Measurements from ENCODE around the gene KL.

Gene KL

DNA sequence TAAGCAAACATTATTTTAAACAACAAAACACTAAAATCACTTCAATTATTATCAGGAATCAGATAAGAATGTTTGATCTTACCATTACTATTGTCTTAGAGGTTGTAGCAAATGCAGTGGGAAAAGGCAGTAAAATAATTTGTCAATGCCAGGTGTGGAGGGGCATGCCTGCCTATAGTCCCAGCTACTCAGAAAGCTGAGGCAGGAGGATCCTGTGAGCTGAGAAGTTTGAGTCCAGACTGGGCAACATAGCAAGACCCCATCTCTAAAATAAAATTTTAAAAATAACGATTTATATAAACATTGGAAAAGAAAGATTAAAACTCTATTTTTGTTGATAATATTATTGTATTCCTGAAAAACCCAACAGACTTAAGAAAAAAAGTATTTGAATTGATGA lies 66.8 kb downstream of the KL start:
- DNase-seq (ENCODE audit: low spot score) = no peak

DNA sequence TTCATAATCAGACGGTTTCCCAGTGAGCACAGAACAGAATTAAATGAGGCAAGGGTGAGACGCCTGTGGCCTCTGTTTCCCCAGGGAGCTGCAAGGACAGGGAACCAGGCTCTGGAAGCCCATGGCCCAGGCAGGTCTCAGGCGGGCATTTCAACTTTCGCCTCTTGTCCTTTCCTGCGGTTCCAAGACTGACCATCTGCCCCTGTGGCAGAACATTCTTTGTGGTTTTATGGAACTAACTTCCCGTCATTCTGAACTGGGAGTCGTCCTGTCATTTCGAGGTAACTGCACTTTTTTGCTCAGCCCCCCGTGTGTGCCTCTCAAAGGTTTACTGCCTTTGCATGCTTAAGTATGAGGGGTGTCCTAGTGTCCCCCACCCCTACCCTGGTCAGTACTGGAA lies 70.9 kb downstream of the KL start:
- no peak for DNase-seq (ENCODE audit: low spot score)

- peak; percentile 16 for DNase-seq (ENCODE audit: low spot score)
Measured at GRCh38 chr13:33087790-33088189, 71.6 kb downstream of the KL start.

DNA sequence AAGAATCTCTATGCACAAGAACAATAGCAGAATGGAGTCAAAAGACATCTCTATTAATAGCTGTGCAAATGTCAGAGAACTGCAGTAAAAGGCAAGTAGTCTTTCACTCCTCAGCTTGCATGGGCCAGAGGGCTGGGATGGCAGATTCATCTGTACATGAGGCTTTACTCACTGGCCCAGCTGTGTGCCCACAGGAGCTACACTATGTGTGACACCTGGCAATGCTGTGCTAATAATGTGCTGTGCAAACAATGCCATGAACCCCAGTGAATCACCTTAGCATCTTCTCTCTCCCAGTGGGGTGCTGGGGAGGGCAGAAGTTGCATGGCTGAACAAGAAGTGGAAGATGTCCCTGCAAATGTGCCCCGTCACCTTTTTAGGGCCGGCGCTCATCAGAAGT lies 73.1 kb downstream of the KL start:
- no peak for DNase-seq (ENCODE audit: low spot score)

DNA sequence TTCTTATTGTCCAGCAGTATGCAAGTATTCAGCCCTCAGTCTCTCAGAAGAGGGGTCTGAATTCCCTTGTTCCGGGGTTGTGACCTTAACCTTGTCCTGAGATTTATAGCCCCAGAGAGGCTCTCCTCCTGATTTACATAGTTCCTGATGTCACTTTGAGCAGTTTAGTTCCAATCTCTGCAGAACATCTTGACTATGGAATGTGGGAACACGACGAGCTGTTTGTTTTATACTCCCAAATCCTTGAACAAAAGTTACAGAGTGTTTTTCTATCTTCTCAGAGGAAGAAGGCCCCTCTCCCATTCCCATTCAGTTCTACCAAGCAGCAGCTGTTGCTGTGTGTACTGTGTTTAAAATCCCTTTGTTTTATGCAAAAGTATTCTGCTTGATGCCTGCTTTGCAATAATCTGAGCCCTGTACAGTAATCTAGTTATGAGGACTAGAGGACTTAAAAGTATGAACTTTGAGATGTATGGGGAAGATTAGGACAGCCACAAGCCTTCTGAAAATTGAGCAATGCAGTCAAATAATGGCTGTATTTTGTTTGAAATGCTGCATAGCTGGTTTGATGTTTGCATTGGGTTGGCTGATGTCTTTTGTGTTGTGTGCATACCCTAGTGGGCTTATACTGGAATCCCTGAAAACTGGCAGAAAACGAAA lies 74.7 kb downstream of the KL start:
- no peak for DNase-seq (ENCODE audit: low spot score)

DNA sequence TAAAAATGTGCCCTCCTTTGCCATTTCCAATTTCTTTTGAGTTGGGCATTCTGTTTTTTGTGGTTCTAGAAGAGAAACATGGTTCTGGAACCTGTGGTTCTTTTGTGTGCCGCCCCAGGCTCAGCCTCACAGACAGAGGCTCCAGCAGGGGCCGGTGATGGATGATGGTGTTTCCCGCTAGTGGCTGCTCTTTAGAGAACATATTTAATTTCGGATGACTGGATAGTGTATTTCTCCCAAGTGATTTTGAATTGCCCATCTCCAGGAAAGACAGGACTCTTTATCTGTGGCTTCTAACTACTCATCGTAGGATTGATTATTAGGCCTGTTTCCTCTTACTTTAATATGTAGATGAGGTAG lies 75.2 kb downstream of the KL start:
- DNase-seq (ENCODE audit: low spot score) = no peak

DNA sequence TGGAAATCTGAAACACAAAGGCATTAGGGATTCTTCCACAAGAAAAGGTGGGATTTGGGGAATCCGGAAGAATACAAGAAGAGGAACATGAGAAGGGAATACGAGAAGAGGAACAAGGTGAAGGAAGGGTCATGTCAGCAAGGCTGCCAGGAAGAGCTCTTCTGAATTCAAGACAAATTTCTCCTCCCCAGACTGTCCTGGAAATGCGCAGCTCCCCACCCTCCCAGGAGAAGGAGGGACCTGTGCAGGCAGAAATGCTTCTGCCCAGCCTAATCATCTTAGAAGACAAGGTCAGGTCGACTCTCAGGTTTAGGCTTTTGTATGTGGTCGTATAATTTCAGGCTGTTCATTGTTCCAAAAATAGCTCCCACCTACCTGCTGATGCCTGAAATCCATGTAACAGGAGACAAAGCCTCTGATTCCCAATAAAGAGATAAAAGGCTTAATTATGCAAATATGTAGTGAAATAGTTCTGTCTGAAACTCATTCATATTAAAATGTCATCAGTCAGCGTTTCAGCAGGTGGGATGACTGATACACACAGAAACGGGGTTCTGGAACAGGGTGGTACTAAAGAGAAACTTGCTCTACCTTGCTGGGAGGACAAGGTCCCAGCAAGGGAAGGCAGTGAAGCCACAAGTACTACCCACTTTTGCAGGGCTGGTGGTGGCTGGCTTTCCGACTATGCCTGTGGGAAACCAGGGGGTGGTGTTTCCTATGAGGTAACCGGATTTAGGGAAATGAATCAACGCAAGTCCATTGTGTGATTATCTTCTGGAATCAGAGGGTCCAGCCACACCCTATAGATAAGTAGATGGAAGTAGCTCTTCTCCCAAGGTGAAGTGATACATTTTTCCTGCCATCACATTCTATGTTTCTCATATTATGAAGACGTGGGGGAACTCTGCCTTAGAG lies 76.1 kb downstream of the KL start:
- no peak for DNase-seq (ENCODE audit: low spot score)

- DNase-seq (ENCODE audit: low spot score) = no peak
Measured at GRCh38 chr13:33096886-33097605, 80.8 kb downstream of the KL start.

- DNase-seq (ENCODE audit: low spot score) = no peak
Measured at GRCh38 chr13:33099860-33100259, 83.6 kb downstream of the KL start.

- no peak for DNase-seq (ENCODE audit: low spot score)
Measured at GRCh38 chr13:33100886-33101285, 84.7 kb downstream of the KL start.

DNA sequence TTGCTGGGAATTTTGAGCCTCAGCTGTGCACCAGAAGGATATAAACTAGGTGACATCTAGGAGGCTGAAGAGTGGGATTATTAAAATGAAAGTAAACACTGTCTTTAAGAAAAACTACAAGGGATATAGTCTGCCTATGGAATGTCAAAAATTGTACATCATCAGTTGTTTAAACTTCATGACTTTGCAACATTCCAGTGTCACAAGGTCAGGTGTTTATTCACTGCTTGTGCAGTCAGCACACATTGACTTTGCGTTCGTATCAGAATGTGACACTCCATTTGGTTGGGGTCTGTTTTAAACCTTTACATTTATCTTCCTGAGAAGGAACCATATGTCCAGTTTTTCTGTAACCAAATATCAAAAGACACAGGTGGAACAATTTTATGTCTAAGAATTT lies 85.6 kb downstream of the KL start:
- DNase-seq (ENCODE audit: low spot score) = no peak

DNA sequence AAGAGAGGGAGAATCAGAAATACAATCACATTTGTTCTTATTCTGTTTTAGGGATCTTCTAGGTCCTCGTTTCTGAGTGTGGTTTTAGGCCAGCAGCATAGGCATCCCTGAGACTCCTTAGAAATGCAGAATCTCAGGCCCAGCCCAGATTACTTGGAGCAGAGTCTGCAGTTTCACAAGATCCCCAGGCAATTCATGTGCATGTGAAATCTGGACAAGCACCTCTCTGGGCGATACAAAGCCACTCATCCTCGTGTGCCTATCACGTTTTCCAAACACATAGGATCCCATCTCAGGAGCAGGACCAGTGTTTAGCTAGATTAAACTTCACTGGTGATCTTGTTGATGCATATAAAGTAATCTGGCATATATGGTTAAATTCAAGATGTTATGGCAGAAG lies 87.2 kb downstream of the KL start:
- DNase-seq (ENCODE audit: low spot score) = no peak

GRCh38 chr13:33105387-33106005 lies 89.3 kb downstream of the KL start:
- no peak for DNase-seq (ENCODE audit: low spot score)

DNA sequence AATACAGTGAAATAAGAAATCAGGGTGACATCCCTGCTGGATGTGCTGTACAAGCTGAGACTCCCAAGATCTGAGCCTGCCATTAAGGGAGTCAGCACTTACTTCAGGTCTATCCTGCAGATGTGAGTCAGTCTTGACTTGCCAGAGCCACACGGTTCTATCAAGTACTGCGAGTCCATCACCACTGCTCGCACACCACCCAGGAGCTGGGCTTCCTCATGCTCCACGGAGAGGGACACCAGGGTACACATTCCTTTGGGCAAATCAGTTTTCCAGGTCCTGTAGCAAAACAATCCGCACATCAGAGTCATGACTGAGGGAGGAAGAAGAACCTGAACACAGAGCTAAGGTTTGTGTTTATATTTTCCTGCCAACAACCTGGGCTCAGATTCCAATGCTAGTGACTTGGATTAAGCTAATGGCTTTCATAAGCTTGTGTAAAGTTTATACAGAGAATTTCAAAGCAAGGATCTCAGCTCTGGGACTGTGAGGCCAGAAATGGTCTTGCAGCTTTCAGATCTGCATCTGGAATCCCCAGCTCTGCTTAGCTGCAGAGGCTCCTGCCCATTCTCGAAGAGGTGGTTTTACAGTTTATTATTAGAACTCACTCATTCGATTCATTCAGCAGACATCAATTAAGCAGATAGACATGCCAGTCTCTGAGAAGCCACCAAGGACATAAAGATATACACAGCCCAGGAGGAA lies 90.6 kb downstream of the KL start:
- no peak for DNase-seq (ENCODE audit: low spot score)

DNA sequence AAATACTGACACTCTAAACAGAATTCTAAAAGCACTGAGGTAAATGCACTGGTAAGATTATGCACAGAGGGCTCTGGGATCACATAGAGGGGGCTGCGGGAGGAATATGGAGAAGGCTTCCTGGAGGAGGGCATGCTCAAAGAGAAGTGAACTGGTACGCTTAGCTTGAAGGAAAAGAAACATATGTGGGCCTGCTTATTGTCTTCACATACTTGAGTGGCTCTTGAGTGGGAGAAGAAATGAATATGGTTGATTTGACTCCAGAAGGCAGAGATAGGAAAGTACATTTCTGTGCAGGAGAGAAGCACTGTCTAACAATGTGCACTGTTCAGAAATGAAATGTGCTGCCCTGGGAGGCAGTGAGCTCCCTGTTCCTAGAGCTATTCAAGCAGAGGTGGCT lies 91.1 kb downstream of the KL start:
- no peak for DNase-seq (ENCODE audit: low spot score)

DNA sequence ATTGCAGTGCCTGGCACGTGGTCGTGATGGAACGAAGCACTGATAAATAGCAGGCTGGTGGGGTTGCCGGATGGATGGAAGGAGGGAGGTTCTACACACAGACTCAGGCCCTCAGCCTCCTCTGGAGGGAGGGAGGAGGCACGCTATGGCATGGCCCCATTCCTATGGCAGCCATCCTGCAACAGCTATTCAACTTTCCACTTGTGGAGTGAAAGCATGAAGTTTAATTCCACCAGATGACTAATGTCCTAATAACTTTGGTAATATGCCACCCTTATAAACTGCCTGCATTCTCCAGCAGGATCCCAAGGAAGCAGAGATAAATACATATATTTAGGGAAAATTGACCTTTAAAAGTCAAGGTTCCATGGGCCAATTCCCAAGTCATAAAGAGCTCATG lies 92.4 kb downstream of the KL start:
- DNase-seq (ENCODE audit: low spot score) = no peak

DNA sequence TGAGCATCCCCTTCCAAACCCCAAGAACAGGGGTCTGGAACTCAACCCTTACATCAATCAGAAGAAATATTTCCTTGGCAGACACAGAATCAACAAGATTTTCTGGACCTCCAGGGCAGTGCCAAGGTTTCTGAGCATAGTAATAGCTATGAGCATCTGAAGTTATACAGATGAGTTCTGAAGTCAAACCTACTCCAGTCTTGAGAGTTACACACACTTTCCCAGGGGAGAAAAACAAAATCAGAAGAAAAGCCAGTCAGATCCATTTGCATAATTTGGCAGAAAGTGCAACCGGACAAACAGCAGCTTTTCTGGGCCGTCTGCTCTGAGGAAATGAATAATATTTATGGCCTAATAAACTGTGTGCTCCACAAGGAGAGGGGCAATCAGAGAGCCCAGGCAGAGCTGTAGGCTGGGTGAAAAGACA lies 93.1 kb downstream of the KL start:
- no peak for DNase-seq (ENCODE audit: low spot score)

GRCh38 chr13:33109801-33110200 lies 93.6 kb downstream of the KL start:
- DNase-seq (ENCODE audit: low spot score) = no peak

- DNase-seq (ENCODE audit: low spot score) = no peak
Measured at GRCh38 chr13:33110386-33110712, 94.1 kb downstream of the KL start.

GRCh38 chr13:33110713-33111413 lies 94.6 kb downstream of the KL start:
- no peak for DNase-seq (ENCODE audit: low spot score)

- DNase-seq (ENCODE audit: low spot score) = no peak
Measured at GRCh38 chr13:33111414-33112110, 95.3 kb downstream of the KL start.
